ENCODE data around the gene NDUFB4.
A peak's percentile ranks its signal among the peaks of the same experiment; 100 is the strongest.

Gene NDUFB4

GRCh38 chr3:120596116-120596852 is at the start of gene NDUFB4:
Gene NDUFB4 (plus strand): TSS chr3:120596336. CDS start chr3:120596360, 24 bp downstream.
- DNase-seq = peak; percentile 99

GRCh38 chr3:120550546-120550945 is 45.6 kb upstream of the NDUFB4 start:
- DNase-seq = no peak

- DNase-seq = no peak
These were observed 43.7 kb upstream of the NDUFB4 start for GRCh38 chr3:120552184-120553172.

- no peak for DNase-seq
These were observed 41.1 kb upstream of the NDUFB4 start for GRCh38 chr3:120554812-120555606.

GRCh38 chr3:120555657-120556509 is 40.3 kb upstream of the NDUFB4 start:
- no peak for DNase-seq

GRCh38 chr3:120557115-120557514 is 39.0 kb upstream of the NDUFB4 start:
- DNase-seq = no peak

GRCh38 chr3:120558771-120559241 is 37.3 kb upstream of the NDUFB4 start:
- DNase-seq = peak; percentile 90

GRCh38 chr3:120559242-120560061 is 36.7 kb upstream of the NDUFB4 start:
- peak; percentile 76 for DNase-seq

- no peak for DNase-seq
These were observed 35.6 kb upstream of the NDUFB4 start for GRCh38 chr3:120560304-120561250.

- DNase-seq = peak; percentile 79
These were observed 34.7 kb upstream of the NDUFB4 start for GRCh38 chr3:120561251-120562045.

GRCh38 chr3:120563356-120564022 is 32.6 kb upstream of the NDUFB4 start:
- DNase-seq = no peak

GRCh38 chr3:120566243-120566975 is 29.7 kb upstream of the NDUFB4 start:
- DNase-seq = no peak

- no peak for DNase-seq
These were observed 28.6 kb upstream of the NDUFB4 start for GRCh38 chr3:120567370-120568201.

GRCh38 chr3:120568202-120568531 is 28.0 kb upstream of the NDUFB4 start:
- no peak for DNase-seq

- no peak for DNase-seq
These were observed 27.5 kb upstream of the NDUFB4 start for GRCh38 chr3:120568598-120568997.

GRCh38 chr3:120569222-120570057 is 26.7 kb upstream of the NDUFB4 start:
- no peak for DNase-seq
